ENCODE data around the gene TP53INP2. TPM values are rescaled to one million over a fixed set of nuclear protein-coding genes. Genes with fewer than 3 reads are reported as not detected.

TP53INP2 gene
- total and polyA plus RNA-seq, 9 of the 15 experiments (the other 6 are each of a cell fraction or from before 2014, with no cell fraction given), result 0.43 to 5.0 (median 1.3) TPM

- TF ChIP-seq ZNF280A (IDR thresholded peaks at IDR 0.05; ENCODE audit: low read depth, partially characterized antibody) (no peak), NFIX (CRISPR knock-in tag; IDR thresholded peaks at IDR 0.05; ENCODE audit: low read depth) (no peak)
Measured at GRCh38 chr20:34712525-34713192, 8.5 kb downstream of the TP53INP2 start (continued).

DNA sequence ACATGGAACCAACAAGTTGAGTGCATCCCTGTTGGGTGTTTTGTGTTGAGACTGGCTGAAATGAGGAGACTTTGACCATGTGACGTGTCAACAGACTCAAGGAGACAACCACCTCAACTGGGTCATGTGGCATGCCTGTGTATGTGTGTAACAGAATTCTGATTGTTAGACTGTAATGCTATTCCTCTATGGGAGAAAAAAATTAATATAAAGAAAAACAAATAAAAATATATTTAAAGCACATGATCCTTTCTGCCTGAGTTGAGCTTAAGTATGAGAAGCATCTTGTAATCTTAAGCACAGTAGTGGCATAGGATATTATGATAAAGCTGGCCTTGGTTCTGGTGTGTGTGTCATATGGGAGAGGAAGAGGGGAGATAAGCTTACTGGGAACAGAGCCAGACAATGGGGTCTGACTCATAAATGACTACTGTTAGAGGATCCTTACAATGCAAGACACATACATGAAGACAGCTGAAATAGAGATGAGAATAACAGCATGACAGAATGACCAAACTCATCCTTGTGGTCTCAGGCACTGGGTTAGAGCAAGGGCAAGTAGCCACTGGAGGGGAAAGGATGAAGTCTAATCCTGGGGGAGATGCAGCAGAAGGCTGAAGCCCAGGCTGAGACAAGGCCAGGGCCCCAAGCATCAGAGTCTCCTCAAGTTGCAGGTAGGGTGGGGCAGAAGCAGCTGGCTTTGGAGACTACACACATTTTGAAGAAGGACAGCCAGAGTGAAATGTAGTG, 9.2 kb downstream of the TP53INP2 start:
- CTCF ChIA-PET (ENCODE audit: low intra/inter-chr PET ratio), result interaction anchor here (0.6 kb wide), 1 partner anchor 669 kb away, joined by 5 read pairs; no protein-coding TSS in a partner anchor
- Histone ChIP-seq H3K36me3 (ENCODE audit: control insufficient read depth, insufficient read depth, low read length) (peaks cover 13% of the 10 kb centered on the region; the same call in 2 of the 3 replicates), H3K4me1 (replicated peaks in 1 of 2; ENCODE audit: control insufficient read depth in 2 of 2, insufficient read depth in 2 of 2, low read length in 2 of 2) (peaks cover 32 to 37% of the 10 kb centered on the region in 2 experiments), H3K9ac (ENCODE audit: insufficient read depth in 1 of 2, low read depth in 2 of 2, low read length in 2 of 2) (peak overlapping the region; percentile 33 to 57; a peak in 2 of 4 replicates), H3K4me3 (no peak overlapping the region), H3K9me1 (ENCODE audit: control insufficient read depth, insufficient read depth, low read length) (no peaks in the 10 kb centered on the region), H4K20me1 (replicated peaks; ENCODE audit: control insufficient read depth, insufficient read depth, low read length) (0 out of 2 replicates have a peak, but pooled peaks cover 2% of the 10 kb centered on the region), H2AFZ (ENCODE audit: low read depth, low read length) (no peak overlapping the region), H3K9me3 (replicated peaks; ENCODE audit: control insufficient read depth, insufficient read depth, low read depth, low read length) (no peaks in the 10 kb centered on the region), H3K79me2 (ENCODE audit: control insufficient read depth, insufficient read depth, low read length) (no peaks in the 10 kb centered on the region), H3K27me3 (ENCODE audit: control insufficient read depth in 2 of 2, insufficient read depth in 2 of 2, low read length in 2 of 2) (no peaks in the 10 kb centered on the region), H3K27ac (ENCODE audit: extremely low read depth, low read depth, low read length) (peak overlapping the region; percentile 76), H3K4me2 (ENCODE audit: insufficient read depth, low read length) (peak overlapping the region; percentile 44)
- peak; percentile 75 to 96 (median 84) for DNase-seq (ENCODE audit: extremely low read depth in 1 of 4, low spot score in 3 of 4)
- peak; percentile 97 for FAIRE-seq
- no TSS peak for BruUV-seq (replicated peaks)
- POLR2A ChIA-PET, result interaction anchor here (0.6 to 1.6 kb wide), 15 partner anchors 8 to 1032 kb away, joined by 3 to 7 read pairs (median 3); partner anchors contain the start of genes DYNLRB1 and TP53INP2
- WGBS (ENCODE audit: insufficient coverage, low coverage, missing lambda C conversion rate), result 46% methylated on average over 1 of the region's 1 CpG
- in situ Hi-C loops (cut with MboI) (no loop called here), intact Hi-C loops (cut with micrococcal nuclease) (loop anchor here (5.0 kb wide), 1 partner anchor 54 kb away; no protein-coding TSS in a partner anchor)
- peak; percentile 76 for ATAC-seq
- no peak for TF ChIP-seq RHOXF2B (CRISPR knock-in tag; conservative IDR thresholded peaks at IDR 0.05)
- no peak for TF ChIP-seq DDX20 (tag; IDR thresholded peaks at IDR 0.05; ENCODE audit: low read depth)
- TF ChIP-seq TBL1XR1 (IDR thresholded peaks at IDR 0.05; ENCODE audit: low read length in 2 of 2), result peak; percentile 20 to 92; a peak in 1 of 4 replicates
- TF ChIP-seq ZNF436 (CRISPR knock-in tag; IDR thresholded peaks at IDR 0.05), result no peak
- peak; percentile 82; the same call in 1 of the 2 replicates for TF ChIP-seq MTA3 (IDR thresholded peaks at IDR 0.05; ENCODE audit: borderline replicate concordance)
- TF ChIP-seq NFYB (IDR thresholded peaks at IDR 0.05; ENCODE audit: extremely low read depth, insufficient read length), result no peak
- peak; percentile 88 for TF ChIP-seq MTA1 (IDR thresholded peaks at IDR 0.05; ENCODE audit: borderline replicate concordance)
- no peak for TF ChIP-seq PHB (CRISPR knock-in tag; IDR thresholded peaks at IDR 0.05)
- peak; percentile 100 for TF ChIP-seq SMARCE1 (IDR thresholded peaks at IDR 0.05)
- no peak for TF ChIP-seq ETS2 (tag; IDR thresholded peaks at IDR 0.05; ENCODE audit: borderline replicate concordance, poor library complexity, severe bottlenecking)
- TF ChIP-seq SRSF3 (IDR thresholded peaks at IDR 0.05; ENCODE audit: insufficient read depth, low read length), result no peak
- no peak for TF ChIP-seq BMI1 (IDR thresholded peaks at IDR 0.05; ENCODE audit: low read length)
- no peak for TF ChIP-seq XRCC3 (IDR thresholded peaks at IDR 0.05)
